Lower leg skin (tissue), 3 donors: ENCODE data around the gene PGAM4.

Source experiments
- CTCF ChIP-seq, 3 donors: fragments of 450-650 bp; IDR thresholded peaks; one replicate each; pipeline ENCODE4 v1.5.1; 2016; ENCODE audit warnings: antibody characterized with exemption in 3 of 3, mild to moderate bottlenecking in 3 of 3, moderate library complexity in 2 of 3
- POLR2A ChIP-seq, 2 donors: fragments of 450-650 bp; IDR thresholded peaks; one replicate each; pipeline ENCODE4 v1.6.1; 2016 to 2017; ENCODE audit warnings: antibody characterized with exemption in 2 of 2, mild to moderate bottlenecking in 1 of 2, moderate library complexity in 1 of 2

- no peak for TF ChIP-seq CTCF (IDR thresholded peaks at IDR 0.05)
- no peak for TF ChIP-seq POLR2A (IDR thresholded peaks at IDR 0.05)
Measured at GRCh38 chrX:77936299-77936698, 33.1 kb downstream of the PGAM4 start.
